ENCODE data around the gene CAPN15. TPM values are rescaled to one million over a fixed set of nuclear protein-coding genes. Genes with fewer than 3 reads are reported as not detected.
A peak's percentile ranks its signal among the peaks of the same experiment; 100 is the strongest.

CAPN15 gene
- total and polyA plus RNA-seq, 11 donors = 12.0 to 35.5 (median 20.3) TPM

DNA sequence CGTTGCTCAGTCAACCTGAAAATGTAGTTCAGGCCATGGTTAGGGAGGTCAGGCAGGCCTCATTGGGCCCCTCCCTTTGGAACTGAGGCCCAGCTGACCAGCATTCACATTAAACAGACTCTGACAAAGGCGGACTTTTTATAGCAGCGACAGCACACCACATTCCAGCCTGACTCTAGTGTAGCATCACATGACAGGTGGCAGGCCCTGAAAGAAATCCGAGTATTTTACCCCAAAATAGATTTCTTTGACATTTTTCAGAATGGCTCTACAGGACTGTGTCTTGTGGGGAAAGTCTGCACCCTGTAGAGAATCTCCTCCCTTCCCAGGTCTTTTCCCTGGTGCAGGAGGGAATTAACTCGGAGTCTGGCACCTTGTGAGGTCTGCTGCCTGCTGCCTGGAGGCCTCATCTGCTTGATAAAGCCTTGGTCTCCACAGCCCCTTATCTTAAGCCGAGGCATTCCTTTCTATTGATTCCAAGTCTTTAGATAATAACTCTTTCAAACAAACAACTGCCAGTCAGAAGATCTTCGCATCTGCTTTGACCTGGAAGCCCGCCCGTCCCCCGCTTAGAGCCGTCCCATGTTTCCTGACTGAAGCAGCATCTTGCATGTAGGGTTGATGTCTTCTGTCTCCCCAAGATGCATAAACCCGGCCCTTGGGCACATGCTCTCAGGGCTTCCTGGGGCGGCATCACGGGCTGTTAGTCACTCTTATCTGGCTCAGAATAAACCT, 44.0 kb upstream of the CAPN15 start:
- ATAC-seq (peak; percentile 76 to 91 (median 82)), DNase-seq (peak in 1 of 5 donors; percentile 32)
- intact Hi-C loops (cut with DNase I) = loop anchor here in 2 of 10 donors (10.0 kb wide), 2 partner anchors 49 to 89 kb away; partner anchors contain the start of gene NME4 (in 1 of the 2)
- Histone ChIP-seq H3K4me3 (no peak overlapping the region), H3K27ac (peak overlapping the region in 9 of 12 donors; percentile 16 to 76 (median 70)), H3K27me3 (no peaks in the 10 kb centered on the region), H3K9me3 (no peaks in the 10 kb centered on the region), H3K36me3 (peaks cover 0 to 25% (median 4%) of the 10 kb centered on the region in 9 donors), H3K4me1 (peaks cover 0 to 18% (median 2%) of the 10 kb centered on the region in 12 donors)
- WGBS, 4 donors = 46 to 62% (median 56%) methylated on average over 11 to 14 of the region's 14 CpGs
- TF ChIP-seq POLR2A (IDR thresholded peaks at IDR 0.05) (no peak), CTCF (IDR thresholded peaks at IDR 0.05) (no peak)

GRCh38 chr16:489606-490005, 37.9 kb upstream of the CAPN15 start:
- Histone ChIP-seq H3K9me3 (no peaks in the 10 kb centered on the region), H3K36me3 (peaks cover 0 to 48% (median 36%) of the 10 kb centered on the region in 9 donors), H3K4me1 (no peaks in the 10 kb centered on the region), H3K27ac (no peak overlapping the region), H3K27me3 (no peaks in the 10 kb centered on the region), H3K4me3 (no peak overlapping the region)
- ATAC-seq (no peak), DNase-seq (no peak)
- 86 to 91% (median 88%) methylated on average over 10 to 16 of the region's 16 CpGs for WGBS, 4 donors
- TF ChIP-seq CTCF (IDR thresholded peaks at IDR 0.05) = no peak
- no peak for TF ChIP-seq POLR2A (IDR thresholded peaks at IDR 0.05)
- intact Hi-C loops (cut with DNase I) = loop anchor here in 2 of 10 donors (10.0 kb wide), 2 partner anchors 55 to 95 kb away; partner anchors contain the start of gene NME4 (in 1 of the 2)

DNA sequence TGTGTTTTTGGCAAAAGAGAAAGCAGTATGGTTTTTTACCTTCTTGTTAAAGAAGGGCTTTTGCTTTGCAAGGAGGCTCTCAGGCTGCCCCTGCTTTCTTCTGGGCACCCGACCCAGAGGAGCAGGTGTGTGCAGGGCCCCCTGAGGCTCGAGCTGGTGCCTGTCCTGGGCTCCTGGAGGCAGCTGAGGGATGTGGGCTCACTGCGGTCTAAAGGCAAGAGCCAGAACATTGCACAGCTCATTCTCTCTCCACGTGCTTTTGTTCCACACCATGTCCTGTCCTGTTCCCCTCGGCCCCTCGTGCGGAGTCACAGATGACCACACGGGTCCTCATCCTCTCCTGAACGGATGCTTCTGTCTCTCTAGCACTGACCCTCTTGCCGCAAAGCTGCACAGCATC, 36.7 kb upstream of the CAPN15 start:
- WGBS, 4 donors = 90 to 96% (median 92%) methylated on average over 10 of the region's 10 CpGs
- Histone ChIP-seq H3K36me3 (peaks cover 0 to 45% (median 36%) of the 10 kb centered on the region in 9 donors), H3K4me1 (no peaks in the 10 kb centered on the region), H3K27ac (no peak overlapping the region), H3K27me3 (no peaks in the 10 kb centered on the region), H3K4me3 (no peak overlapping the region), H3K9me3 (no peaks in the 10 kb centered on the region)
- TF ChIP-seq POLR2A (IDR thresholded peaks at IDR 0.05) = no peak
- intact Hi-C loops (cut with DNase I) = no loop called here
- no peak for DNase-seq
- ATAC-seq = no peak

DNA sequence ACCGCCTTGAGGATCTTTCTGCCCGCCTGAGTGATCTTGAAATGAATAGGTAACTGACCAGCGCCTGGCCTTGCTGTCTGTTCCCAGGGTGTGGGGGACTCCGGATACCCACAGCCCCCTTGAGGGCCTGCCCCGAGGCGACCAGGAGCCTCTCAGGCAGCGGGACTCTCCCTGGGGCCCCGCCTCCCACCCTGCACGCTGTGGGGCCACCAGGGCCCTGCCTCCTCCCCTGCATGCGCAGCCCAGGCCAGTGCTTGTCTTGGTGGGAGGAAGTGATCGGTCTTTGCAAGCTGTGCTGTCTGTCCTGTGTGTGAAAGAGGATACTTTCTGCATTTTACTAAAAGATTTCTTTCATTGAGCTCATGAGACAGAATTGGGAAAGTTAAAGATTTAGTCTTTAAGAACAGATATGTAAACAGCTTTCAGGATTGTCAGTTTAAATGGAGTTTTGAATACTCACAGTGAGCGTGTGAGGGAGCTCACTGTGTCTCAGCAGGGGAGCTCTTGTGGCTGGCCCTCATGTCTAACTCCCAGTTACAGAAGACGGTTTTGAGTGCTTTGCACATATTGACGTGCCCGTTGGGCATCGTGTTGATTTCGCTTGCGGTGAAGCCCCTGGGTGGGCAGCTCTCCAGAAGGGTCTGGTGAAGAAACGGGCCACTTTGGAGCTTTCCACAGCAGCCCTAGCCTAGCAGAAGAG, 36.1 kb upstream of the CAPN15 start:
- H3K27me3 ChIP-seq = no peaks in the 10 kb centered on the region
- TF ChIP-seq POLR2A (IDR thresholded peaks at IDR 0.05) = no peak
- TF ChIP-seq CTCF (IDR thresholded peaks at IDR 0.05) = no peak
- intact Hi-C loops (cut with DNase I) = no loop called here
- H3K27ac ChIP-seq = no peak overlapping the region
- DNase-seq (no peak), ATAC-seq (no peak)
- H3K4me3 ChIP-seq = no peak overlapping the region
- no peaks in the 10 kb centered on the region for H3K9me3 ChIP-seq
- H3K4me1 ChIP-seq = no peaks in the 10 kb centered on the region
- 87 to 95% (median 88%) methylated on average over 13 to 19 of the region's 19 CpGs for WGBS, 4 donors
- H3K36me3 ChIP-seq = peaks cover 0 to 47% (median 36%) of the 10 kb centered on the region in 9 donors

All from heart left ventricle (tissue), 16 donors.